VCaP (cell line): ENCODE results near the gene ENDOG.
"Not testable (repeated sequence)": the region's sequence is repeated elsewhere in the genome, so short reads cannot be mapped to it uniquely, and the experiment has no call there.

Source experiments
- H3K27ac ChIP-seq: fragments of 450-650 bp; 2 replicates; pipeline ENCODE4 v1.5.1; 2017
- CTCF ChIP-seq: fragments of 450-650 bp; conservative IDR thresholded peaks from 2 replicates; pipeline ENCODE4 v1.5.1; 2017; ENCODE audit warnings: mild to moderate bottlenecking, moderate library complexity

ENDOG gene

GRCh38 chr9:128835246-128836210 is 17.2 kb downstream of the ENDOG start:
- no peak overlapping the region for H3K27ac ChIP-seq
- no peak for TF ChIP-seq CTCF

- TF ChIP-seq CTCF = no peak
- H3K27ac ChIP-seq = no peak overlapping the region
Measured at GRCh38 chr9:128836509-128837145, 18.3 kb downstream of the ENDOG start.

GRCh38 chr9:128838338-128838737 is 20.0 kb downstream of the ENDOG start:
- no peak overlapping the region for H3K27ac ChIP-seq
- no peak for TF ChIP-seq CTCF

GRCh38 chr9:128840524-128840923 is 22.2 kb downstream of the ENDOG start:
- H3K27ac ChIP-seq = no peak overlapping the region
- TF ChIP-seq CTCF = no peak

- no peak for TF ChIP-seq CTCF
- no peak overlapping the region for H3K27ac ChIP-seq
Measured at GRCh38 chr9:128841694-128842492, 23.6 kb downstream of the ENDOG start.

- not testable (repeated sequence) for H3K27ac ChIP-seq
Measured at GRCh38 chr9:128843171-128843570, 24.9 kb downstream of the ENDOG start.

- TF ChIP-seq CTCF = no peak
- H3K27ac ChIP-seq = no peak overlapping the region
Measured at GRCh38 chr9:128845186-128845931, 27.1 kb downstream of the ENDOG start.
